Measurements from ENCODE around the gene RASSF4.

Gene RASSF4

DNA sequence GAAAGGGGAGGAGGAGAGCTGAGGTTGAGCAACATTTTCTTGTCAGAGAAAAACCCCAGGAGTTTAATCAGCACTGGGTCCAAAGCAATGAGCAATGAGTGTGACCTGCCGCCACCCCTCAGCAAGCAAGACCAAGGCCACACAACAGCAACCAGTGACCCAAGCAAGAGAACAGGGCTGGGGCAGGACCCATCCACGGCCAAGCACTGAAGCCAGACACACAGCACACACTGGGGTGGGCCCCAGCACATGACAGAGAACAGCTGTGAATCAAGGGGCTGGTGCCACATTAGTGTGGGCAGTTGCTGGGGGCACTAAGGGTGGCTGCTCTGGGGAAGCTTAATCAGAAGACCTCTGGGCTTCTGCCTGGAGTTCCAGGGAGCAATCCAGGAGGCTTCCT lies 32.2 kb upstream of the RASSF4 start:
- in situ Hi-C loops (cut with MboI; ENCODE audit: low sequenced_read_pairs), result no loop called here

DNA sequence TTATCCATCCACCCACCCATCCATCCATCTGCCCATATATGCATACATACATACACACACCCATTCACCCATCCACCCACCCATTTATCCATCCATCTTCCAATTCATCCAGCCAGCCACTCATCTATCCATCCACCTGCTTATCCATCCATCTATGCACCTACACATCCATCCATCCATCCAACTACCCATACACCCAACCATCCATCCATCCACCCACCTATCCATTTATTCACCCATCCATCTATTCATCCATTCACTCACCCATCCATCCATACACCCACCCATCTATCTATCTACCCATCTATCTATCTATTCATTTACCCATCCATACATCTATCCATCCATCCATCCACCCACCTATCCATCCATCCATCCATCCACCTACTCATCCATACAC lies 31.1 kb upstream of the RASSF4 start:
- in situ Hi-C loops (cut with MboI; ENCODE audit: low sequenced_read_pairs), result no loop called here

DNA sequence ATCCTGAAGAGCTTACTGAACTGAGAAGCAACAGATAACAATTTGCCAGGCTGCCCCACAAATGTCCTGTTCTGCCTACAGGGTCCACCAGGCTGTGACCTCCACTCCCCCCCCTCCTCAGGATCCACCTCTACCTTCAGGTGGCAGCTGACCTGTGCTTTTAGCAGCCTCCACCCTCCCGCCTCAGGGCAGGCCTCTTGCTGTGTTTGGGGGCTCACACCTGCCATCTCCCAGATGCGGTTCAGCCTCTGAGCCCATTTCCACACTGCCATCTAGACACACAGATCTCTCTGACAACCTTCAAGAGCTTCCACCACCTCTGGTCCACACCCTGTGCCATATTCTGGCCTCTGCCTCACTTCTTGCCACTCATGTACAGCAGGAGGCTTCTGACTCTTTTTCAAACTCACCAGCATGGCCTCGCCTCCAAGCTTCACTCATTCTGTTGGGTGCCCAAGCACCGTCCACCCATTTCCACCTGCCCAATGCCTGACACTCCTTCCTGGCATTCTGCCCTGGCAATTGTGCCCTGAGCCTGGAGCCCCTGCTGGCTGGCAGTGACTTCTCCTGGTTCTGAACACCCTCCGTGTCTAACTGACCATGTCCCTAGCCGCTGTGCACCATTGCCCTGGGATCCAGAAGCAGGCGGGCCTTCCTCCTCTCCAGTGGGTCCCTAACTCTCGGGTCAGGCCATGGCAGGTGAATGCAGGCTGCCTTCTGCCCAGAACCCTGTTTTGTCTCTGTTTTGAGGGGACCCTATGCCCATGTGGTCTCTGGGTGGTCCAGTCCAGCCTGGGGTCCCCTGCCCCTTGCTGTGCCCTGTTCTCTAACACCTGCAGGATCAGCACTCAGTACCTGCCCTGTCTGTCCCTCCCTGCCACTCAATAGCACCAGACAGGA lies 30.0 kb upstream of the RASSF4 start:
- in situ Hi-C loops (cut with MboI; ENCODE audit: low sequenced_read_pairs), result no loop called here

DNA sequence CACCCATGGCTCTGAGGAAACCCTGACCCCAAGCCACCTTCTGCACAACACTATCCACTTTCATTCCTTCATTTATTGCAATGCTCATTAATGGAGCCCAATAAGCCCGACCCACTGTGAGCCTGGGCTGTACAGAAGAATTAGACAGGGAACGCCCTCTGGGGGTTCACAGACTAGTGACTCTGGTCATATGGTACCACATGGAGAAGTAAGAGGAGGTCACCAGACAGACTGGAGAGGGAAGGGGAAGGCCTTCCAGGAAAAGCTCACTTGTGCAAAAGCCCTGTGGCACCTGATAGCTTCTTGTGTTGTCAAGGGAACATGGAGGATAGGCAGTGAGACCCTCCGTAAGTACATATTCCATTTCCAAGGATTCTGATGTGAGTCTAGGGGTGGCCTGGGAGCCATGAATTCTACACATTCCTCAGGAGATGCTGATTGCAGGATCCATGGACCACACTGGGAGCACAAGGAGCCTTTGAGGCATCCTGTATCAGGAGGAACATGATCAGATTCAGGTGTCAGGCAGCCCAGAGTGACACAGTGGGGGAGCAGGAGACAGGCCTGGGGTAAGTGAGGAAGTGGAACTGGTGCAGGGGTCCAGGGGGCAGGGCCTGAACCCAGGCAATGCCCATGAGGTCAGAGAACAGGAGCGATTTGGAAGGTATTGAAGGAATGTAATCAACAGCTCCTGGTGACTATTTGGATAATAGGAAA lies 28.5 kb upstream of the RASSF4 start:
- in situ Hi-C loops (cut with MboI; ENCODE audit: low sequenced_read_pairs), result no loop called here

DNA sequence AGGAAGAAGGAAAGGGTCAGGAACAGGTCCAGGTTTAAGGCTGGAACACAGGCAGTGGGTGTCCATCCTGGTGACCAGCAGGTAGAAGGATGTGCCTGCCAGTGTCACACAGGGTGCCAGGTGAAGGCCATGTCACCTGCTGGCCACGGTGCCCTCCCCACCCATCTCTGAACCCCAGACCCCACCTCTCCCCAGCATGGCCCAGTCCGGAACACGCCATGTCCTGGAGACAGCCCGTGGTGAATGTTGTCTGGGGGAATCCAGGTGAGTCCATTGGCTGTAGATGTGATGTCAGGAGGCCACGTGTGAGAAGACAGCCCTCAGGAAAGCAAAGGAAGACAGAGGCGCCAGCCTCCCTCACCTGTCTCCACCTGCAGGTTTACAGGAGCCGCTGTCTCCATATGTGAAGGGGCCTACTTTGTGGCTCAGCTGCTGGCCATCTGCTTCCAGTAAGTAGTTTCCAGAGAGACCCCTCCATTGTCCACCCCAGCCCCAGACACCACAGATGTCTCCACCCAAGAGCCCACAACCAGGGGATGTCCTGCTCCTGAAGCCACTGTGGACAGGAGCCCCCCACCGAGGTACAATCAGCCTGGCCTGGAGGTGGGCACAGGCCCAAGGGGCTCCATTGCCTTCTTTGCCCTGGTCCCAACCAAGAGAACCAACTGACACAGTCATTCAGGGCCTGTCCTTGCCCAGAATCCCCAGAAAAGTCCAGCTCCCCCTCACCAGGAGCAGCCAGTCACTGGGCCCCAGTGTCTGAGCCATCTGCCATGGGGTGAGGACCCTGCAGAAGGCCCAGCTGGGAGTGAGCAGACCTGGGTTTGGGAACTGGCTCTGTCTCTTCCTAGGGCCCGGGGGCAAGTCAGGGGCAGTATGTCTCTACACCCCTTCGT lies 27.7 kb upstream of the RASSF4 start:
- in situ Hi-C loops (cut with MboI; ENCODE audit: low sequenced_read_pairs), result no loop called here

DNA sequence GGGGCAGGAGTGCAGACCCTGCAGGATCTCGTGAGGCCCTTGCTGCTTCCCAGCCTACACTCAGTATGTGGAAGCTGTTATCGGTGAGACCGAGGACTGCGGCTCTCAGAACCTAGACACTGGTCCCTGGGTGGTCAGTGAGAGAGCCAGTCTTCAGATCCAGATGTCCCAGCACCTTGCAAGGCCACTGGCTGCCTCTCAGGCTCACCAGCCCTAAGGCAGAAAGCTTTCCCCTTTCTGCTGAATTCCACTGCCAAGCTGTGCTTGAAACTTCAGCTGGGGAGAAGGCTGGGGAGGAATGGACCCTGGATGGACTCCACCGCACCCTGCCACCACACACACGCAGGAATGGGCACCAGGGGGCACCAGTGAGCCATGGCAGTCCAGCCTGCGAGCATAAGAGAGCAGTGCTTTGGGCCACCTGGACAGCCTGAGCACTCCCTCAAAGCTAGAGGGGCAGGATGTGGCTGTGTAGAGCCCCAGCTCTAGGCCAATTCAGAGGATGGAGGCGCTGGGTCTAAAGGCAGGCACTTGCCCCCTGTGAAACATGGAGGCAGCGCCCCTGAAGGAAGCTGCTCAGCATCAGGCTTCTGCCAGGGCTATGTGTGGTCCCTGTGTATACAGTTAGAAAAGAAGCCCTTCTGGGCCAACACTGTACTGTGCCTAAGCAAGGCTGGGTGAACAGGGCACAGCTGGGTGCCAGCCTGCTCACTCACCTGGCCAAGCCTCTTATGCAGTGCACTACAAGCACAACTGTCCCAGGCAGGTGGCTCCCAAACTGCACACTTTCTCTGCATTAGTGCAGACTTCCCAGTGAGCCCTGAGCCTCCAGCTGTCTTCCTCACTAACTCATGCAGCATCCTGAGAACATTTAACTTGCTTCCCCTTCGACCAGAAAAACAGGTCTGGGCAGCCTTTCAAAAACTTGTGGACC lies 26.8 kb upstream of the RASSF4 start:
- in situ Hi-C loops (cut with MboI; ENCODE audit: low sequenced_read_pairs), result no loop called here

DNA sequence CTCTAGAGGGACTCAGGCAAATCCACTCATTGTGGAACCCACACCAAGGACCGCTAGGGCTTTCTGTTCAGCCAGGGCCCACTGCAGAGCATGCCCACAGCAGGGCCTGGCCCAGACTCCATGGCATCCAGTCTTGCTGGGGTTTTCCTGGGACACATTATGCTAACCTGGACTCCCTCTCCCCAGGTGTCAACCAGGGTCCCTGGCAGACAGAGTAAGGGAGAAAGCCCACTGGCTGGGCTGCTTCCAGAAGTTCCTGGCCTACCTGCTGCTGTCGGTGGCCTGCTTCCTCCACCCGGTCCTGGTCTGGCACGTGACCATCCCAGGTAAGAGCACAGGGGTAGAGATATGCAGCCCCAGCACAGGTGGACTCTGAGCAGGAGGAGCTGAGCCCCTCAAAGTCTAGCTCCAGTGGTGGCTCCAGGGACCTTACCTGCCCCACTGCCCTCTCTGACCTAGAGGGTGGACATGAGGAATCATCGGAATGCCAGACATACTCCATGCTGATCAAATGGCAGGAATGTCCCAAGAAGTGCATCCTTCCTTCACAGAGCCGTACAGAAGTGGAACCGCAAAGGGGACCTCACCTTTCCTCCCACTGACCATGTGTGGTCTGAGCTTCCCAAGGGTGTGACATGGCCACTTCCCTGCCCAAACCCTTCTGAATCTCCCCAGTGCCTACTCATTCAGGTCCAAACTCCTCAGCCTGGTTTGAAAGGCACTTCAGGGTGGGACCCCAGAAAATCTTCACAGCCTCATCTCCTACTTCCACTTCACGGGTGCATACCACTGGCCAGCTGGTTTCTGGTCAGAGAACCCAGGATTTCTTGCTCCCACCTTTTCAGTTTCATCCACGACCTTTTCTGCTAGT lies 25.9 kb upstream of the RASSF4 start:
- in situ Hi-C loops (cut with MboI; ENCODE audit: low sequenced_read_pairs), result no loop called here

DNA sequence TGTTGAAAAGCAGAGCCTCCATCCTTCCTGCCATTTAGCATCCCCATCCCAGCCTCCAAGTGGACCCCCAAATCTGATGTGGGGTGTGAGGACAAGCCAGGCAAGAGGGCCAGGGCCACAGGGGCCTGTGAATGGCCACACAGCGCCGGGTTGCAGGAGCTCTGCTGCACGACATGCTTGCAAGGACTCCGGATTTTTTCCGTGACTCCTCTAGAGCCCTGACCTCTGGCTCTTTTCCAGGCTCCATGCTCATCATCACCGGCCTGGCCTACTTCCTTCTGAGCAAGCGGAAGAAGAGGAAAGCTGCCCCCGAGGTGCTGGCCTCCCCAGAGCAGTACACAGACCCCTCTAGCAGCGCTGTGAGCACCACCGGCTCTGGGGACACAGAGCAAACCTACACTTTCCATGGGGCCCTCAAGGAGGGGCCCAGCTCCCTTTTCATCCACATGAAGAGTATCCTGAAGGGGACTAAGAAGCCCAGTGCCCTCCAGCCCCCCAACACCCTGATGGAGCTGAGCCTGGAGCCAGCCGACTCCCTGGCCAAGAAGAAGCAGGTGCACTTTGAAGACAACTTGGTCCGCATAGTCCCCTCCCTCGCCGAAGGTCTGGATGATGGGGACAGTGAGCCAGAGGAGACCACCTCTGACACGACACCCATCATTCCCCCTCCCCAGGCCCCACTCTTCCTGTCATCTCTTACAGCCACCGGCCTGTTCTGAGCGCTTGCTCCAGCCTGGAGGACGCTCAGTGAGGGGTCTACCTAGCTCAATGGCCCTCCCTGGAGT lies 25.0 kb upstream of the RASSF4 start:
- in situ Hi-C loops (cut with MboI; ENCODE audit: low sequenced_read_pairs), result no loop called here

DNA sequence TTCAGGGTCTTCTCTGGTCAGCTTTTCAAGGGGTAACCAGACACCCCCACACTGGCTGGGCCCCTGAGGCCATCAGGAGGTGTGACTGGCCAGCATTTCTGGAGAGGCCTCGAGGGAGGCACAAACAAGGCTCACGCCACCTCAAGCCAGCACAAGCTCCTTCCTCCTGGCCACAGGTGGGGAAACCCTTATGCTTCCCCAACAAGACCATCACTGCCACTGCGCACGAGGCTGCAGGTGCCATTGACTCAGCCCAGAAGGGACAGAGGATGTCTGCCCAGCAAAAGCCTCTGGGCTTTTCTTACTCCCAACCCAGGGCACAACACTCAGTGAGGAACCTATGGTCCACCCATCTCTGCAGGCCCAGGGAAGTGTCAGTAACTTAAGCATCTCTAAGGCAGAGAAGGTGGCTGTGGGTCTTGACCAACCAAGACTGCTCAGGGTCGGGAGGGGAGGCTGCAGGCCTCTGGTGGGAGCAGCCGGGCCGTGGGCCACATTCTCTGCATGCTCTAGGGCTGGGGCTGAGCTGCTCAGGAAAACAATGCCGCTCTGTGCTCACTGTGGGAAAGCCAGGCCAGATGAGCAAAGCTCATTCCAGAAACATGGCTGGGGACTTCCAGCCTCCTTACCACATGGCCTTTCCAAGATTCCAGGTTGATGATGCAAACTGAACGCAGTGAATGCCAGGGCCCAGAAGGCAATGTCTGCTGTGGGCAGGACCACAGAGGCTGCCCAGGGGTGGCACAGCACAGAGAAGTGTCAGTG lies 24.2 kb upstream of the RASSF4 start:
- in situ Hi-C loops (cut with MboI; ENCODE audit: low sequenced_read_pairs), result no loop called here

DNA sequence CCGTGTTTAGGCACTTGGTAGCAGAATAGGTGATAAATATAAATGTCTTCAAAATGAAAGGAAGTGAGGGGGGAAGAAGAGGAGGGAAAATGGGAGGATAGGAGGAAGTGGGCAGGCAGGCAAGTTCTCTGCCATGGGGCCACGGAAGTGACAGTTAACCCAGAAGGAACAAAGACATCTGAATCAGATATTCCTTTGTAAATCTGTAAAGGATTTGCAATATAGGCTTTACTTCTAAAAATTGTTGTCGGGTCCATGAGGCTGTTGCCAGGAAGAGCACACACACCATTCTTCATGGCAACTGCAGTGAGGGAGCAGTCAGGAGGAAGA lies 23.7 kb upstream of the RASSF4 start:
- in situ Hi-C loops (cut with MboI; ENCODE audit: low sequenced_read_pairs), result no loop called here

DNA sequence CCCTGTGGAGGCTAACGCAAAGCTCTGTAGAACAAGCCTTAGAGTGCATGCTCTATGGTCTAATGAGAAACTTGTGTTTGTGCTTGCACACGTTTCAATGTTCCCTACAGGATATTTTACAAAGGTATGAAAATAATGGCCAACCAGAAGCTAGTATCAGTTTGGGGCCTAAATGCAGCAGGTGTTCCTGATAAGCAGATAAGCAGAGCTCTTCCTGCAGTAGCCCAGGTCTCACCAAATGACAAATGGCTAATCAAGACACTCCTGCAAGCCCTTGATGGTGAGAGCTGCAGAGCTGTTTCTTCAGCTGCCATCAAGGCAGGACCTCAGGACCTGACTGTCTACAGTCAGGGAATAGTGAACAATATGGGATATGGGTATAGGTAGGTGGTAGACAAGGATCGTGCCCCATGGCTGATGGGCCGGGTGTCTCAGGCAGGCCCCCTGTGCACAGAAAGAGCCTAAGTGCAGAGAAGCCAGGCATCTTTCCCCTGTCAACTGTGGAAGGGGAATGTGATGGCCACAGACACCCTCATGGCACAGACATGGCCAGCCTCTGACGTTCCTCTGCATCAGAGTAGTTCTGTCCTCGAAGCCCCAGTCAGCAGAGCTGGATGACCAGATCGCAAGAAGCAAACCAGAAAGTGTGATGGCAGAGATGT lies 23.2 kb upstream of the RASSF4 start:
- in situ Hi-C loops (cut with MboI; ENCODE audit: low sequenced_read_pairs), result no loop called here

DNA sequence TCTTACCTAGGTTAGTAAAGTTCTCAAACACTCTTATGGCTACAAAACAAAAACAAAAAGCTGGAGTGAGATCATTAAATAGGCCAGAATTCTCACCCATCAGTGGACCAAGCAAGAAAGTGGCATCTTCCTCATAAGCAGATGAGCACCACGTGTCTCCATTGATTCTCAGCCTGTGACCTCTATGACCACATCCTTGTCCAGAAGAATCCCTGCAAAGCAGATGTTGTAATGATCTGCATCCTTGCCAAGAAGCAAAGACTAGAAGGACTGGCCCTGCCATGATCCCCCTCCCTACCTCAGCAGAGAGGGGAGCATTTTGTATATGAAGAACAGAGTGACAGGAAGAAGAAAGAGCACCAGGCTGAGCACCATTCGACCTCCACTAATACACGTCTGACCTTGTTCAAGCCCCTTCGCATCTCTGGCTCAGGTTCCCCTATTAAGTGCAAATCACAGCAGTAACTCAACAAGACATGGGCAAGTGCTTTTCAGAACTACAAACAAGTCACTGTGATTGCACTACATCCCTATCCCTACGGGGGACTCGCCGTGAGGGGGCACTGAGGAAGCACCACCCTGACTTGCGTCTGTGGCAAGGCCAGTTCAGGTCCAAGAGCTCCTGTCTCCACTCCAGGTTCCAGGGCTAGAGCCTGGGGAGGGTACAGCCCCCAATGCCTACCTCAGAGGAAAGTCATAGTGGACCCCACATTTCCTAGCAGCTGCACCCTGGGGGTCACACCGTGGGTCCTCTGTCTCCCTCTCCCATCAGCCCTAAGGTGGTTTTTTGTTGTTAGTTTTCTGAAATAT lies 22.2 kb upstream of the RASSF4 start:
- in situ Hi-C loops (cut with MboI; ENCODE audit: low sequenced_read_pairs), result no loop called here

DNA sequence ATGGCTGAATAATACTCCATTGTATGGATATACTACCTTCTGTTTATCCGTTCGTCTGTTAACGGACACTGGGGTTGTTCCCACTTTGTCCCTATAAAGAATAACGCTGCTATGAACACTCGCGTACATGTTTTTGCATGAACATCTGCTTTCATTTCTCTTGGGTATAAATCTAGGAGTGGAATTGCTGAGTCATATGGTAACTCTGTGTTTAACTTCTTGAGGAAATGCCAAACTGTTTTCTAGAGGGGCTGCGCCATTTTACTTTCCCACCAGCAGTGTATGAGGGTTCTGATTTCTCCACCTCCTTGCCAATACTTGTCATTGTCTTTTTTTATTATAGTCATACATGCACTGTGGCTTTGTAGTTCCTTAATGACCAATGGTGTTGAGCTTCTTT lies 20.6 kb upstream of the RASSF4 start:
- in situ Hi-C loops (cut with MboI; ENCODE audit: low sequenced_read_pairs), result no loop called here

DNA sequence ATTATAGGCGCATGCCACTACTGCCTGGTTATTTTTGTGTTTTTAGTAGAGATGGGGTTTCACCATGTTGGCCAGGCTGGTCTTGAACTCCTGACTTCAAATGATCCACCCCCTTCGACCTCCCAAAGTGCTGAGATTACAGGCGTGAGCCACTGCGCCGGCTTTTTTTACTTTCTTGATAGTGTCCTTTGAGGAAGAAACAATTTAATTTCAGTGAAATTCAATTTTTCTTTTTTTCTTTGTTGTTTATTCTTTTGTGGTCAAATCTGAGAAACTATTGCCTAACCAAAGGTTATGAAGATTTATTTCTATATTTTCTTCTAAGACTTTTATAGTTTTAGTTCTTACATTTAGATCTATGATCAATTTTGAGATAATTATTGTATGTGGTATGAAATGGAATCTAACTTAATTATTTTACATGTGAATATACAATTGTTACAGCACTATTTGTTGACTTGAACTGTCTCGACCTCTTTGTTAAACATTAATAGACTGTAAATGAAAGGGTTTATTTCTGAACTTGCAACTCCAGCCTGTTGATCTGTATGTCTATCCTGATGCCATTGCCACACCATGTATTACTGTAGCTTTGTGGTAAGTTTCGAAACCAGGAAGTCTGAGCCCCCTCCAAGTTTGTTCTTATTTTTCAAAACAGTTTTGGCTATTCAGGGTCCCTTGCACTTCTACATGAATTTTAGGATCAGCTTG lies 19.8 kb upstream of the RASSF4 start:
- in situ Hi-C loops (cut with MboI; ENCODE audit: low sequenced_read_pairs), result no loop called here

DNA sequence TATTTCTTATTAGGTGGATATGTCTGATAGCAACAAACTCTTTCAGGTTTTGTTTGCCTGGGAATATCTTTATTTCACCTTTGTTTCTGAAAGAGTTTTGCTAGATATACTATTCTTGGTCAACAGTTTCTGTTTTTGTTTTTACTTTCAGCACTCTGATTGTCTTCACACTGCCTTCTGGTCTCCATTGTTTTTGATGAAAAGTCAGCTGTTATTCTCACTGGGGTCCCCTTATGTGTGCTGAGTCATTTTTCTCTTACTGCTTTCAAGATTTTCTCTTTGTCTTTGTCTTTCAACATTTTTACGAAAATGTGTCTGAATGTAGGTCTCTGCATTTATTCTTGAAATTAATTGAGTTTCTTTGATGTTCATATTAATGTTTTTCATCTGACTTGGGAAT lies 15.2 kb upstream of the RASSF4 start:
- in situ Hi-C loops (cut with MboI; ENCODE audit: low sequenced_read_pairs), result no loop called here

DNA sequence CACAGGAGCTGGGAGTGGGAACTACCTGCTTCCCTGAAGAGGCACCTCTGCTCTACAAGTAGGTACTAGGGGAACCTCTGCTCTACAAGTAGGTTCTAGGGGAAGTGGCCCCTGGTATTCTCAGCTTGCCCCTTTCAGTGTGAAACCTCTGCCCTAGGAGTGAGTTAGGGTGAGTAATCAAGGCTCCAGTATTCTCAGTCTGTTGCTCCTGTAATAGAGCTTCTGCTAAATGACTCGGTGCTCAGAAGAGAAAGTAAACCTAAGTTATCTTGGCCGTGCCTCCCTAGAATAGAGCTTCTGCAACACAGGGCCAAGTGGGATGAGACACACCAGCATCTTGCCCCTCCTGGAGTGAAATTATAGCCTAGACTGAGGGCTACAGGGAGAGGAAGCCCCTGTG lies 13.4 kb upstream of the RASSF4 start:
- in situ Hi-C loops (cut with MboI; ENCODE audit: low sequenced_read_pairs), result no loop called here
